MCF 10A (cell line): ENCODE data around the gene PPP3CA. TPM values are rescaled to one million over a fixed set of nuclear protein-coding genes. Genes with fewer than 3 reads are reported as not detected.
"Not testable (repeated sequence)": the region's sequence is repeated elsewhere in the genome, so short reads cannot be mapped to it uniquely, and the experiment has no call there.

Experiments
- BruUV-seq: library from RNA; stranded (reverse); fragments of 400-500 nt; replicated peaks from 2 replicates; lab custom pipeline; 2021; lab: Mats Ljungman, UMichigan
- CTCF ChIA-PET: fragments of 300-600 bp; sonication (Branson Sonifier 250); formaldehyde crosslinking; extraction: SDS; loops from one replicate; lab custom pipeline; 2021; ENCODE audit warnings: antibody characterized with exemption, inconsistent platforms; lab: Yijun Ruan, JAX
- POLR2A ChIA-PET: fragments of 300-600, 350-650 bp; sonication (Branson Sonifier 250); formaldehyde crosslinking; extraction: SDS; loops from one replicate; lab custom pipeline; 2020; ENCODE audit warnings: antibody characterized with exemption, inconsistent platforms; lab: Yijun Ruan, JAX
- DNase-seq: peaks from one replicate; pipeline ENCODE4 v3.0.0-alpha.2; 2018; ENCODE audit not compliant: unreplicated experiment
- H3K27ac Mint-ChIP-seq: one replicate; pipeline ENCODE4 v1.8.0; 2022; ENCODE audit warnings: mild to moderate bottlenecking, low read depth, mixed read lengths; ENCODE audit not compliant: unreplicated experiment
- H3K27me3 Mint-ChIP-seq: one replicate; pipeline ENCODE4 v1.8.0; 2022; ENCODE audit warnings: mixed read lengths; ENCODE audit not compliant: insufficient read depth, unreplicated experiment
- H3K36me3 Mint-ChIP-seq: one replicate; pipeline ENCODE4 v1.8.0; 2022; ENCODE audit warnings: mild to moderate bottlenecking, moderate library complexity, mixed read lengths; ENCODE audit not compliant: insufficient read depth, unreplicated experiment
- H3K4me1 Mint-ChIP-seq: one replicate; pipeline ENCODE4 v1.8.0; 2022; ENCODE audit warnings: mixed read lengths; ENCODE audit not compliant: insufficient read depth, unreplicated experiment
- H3K4me3 Mint-ChIP-seq: one replicate; pipeline ENCODE4 v1.8.0; 2022; ENCODE audit warnings: mild to moderate bottlenecking, moderate library complexity, mixed read lengths; ENCODE audit not compliant: unreplicated experiment
- H3K9me3 Mint-ChIP-seq: one replicate; pipeline ENCODE4 v1.8.0; 2022; ENCODE audit warnings: mixed read lengths; ENCODE audit not compliant: unreplicated experiment
- intact Hi-C: fragments of 100-400 bp; cut with micrococcal nuclease; formaldehyde crosslinking; loops from 2 replicates; pipeline ENCODE4 v1.14.1; 2022
- total RNA-seq: library from RNA; stranded (reverse); gene quantifications from 2 replicates; pipeline ENCODE4 v1.2.3, GENCODE V29; 2022
- TF ChIP-seq, protein P1 (sequence below): fragments of 200-600 bp; IDR thresholded peaks from one replicate; pipeline ENCODE4 v1.8.0; 2022; ENCODE audit warnings: antibody characterized with exemption, mild to moderate bottlenecking; ENCODE audit not compliant: unreplicated experiment

The PPP3CA gene
- total RNA-seq, 1 experiment from 2014 or later = 73.0 TPM

DNA sequence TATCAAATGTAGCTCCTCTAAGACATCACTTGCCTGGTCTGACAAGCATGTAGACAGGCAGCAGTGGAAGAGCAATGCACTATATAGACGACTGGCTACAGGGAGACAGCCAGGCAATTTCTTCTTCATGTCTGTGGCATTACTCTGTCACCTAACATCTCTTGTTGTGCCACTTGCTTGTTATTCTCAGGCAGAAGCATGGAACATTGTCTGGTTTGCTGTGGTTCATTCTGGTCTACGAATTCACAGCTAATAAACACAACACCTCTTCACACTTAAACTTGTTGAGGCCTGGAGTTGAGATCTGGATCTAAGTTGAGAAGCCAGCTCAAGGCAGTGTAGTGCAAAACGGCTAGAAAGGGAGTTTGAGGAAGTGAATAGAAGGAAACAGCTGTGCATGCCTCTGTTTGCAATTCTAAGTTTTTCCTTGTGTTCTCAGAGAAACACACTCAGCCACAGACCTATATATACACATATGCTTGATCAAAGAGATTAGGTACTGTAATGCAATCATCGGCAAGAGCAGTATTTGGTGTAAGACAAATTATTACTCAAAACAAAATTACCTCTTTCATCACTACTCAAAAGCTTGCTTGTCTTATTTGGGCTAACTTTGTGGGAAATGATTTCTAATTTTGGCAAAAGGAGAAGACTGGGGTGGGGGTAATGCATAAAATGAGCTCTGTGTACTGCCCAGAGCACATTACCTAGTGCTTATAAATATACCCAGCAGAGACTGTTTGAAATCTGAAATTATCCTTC is 243.8 kb downstream of the PPP3CA start:
- peaks cover 6% of the 10 kb centered on the region for H3K36me3 Mint-ChIP-seq
- ChIA-PET CTCF (interaction anchor here (0.6 to 0.7 kb wide), 2 partner anchors 60 to 535 kb away, joined by 3 to 5 read pairs; no protein-coding TSS in a partner anchor), POLR2A (no interaction called here)
- peaks cover 25% of the 10 kb centered on the region for H3K4me1 Mint-ChIP-seq
- H3K27me3 Mint-ChIP-seq = no peaks in the 10 kb centered on the region
- intact Hi-C loops = no loop called here
- TF ChIP-seq, protein P1, sequence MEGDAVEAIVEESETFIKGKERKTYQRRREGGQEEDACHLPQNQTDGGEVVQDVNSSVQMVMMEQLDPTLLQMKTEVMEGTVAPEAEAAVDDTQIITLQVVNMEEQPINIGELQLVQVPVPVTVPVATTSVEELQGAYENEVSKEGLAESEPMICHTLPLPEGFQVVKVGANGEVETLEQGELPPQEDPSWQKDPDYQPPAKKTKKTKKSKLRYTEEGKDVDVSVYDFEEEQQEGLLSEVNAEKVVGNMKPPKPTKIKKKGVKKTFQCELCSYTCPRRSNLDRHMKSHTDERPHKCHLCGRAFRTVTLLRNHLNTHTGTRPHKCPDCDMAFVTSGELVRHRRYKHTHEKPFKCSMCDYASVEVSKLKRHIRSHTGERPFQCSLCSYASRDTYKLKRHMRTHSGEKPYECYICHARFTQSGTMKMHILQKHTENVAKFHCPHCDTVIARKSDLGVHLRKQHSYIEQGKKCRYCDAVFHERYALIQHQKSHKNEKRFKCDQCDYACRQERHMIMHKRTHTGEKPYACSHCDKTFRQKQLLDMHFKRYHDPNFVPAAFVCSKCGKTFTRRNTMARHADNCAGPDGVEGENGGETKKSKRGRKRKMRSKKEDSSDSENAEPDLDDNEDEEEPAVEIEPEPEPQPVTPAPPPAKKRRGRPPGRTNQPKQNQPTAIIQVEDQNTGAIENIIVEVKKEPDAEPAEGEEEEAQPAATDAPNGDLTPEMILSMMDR = no peak
- H3K27ac Mint-ChIP-seq = no peak overlapping the region
- no TSS peak for BruUV-seq
- no peaks in the 10 kb centered on the region for H3K9me3 Mint-ChIP-seq
- DNase-seq = no peak
- H3K4me3 Mint-ChIP-seq = no peak overlapping the region

DNA sequence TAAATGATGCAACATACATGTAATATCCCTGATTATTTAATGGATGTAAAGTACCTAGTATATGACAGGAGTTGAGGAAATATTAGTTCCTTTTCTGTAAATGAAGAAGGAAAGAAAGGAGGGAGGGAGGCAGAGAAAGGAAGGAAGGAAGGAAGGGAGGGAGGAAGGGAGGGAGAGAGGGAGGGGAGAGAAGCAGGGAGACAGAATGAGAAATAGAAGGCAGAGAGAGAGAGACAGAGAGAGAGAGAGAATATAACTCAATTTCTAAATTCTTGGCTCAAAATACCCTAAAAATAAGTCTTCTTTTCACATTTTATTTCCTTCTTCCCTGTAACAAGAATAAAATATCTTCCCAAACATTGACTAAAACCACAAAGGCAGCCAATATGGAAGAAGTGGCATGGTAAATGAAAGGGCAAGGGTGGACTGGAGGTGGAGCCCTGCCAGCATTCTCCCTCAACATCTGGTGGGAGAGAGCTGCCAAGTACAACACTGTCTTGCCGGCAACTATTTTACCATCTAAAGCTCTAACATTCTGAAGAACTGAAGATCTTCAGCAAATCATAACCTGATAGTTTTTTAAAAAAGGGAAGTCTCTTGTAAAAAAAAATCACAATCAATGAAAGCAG is 245.1 kb downstream of the PPP3CA start:
- BruUV-seq = no TSS peak
- ChIA-PET CTCF (no interaction called here), POLR2A (no interaction called here)
- H3K27me3 Mint-ChIP-seq = no peaks in the 10 kb centered on the region
- peaks cover 25% of the 10 kb centered on the region for H3K4me1 Mint-ChIP-seq
- peak; percentile 68 for DNase-seq
- intact Hi-C loops = no loop called here
- H3K36me3 Mint-ChIP-seq = peaks cover 13% of the 10 kb centered on the region
- no peak overlapping the region for H3K4me3 Mint-ChIP-seq
- H3K27ac Mint-ChIP-seq = peak overlapping the region; percentile 62
- H3K9me3 Mint-ChIP-seq = no peaks in the 10 kb centered on the region
- TF ChIP-seq, protein P1 = no peak

DNA sequence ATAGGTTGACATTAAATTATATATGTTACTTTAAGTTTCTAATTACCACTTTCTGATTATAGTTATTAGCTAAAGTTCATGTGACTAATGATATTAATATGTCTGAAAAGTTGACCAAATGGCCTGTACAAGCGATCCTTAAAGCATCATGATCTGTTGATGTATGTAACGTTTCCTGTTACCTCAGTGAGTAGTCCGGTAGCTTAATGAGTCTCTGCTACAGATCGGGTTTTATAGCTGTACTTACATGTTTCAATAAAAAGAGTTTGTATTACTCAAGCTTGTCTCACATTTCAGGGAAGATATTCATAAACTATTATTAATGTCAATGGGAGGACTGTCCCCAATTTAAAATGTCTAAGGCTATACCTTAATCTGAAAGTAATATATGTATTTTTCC is 246.3 kb downstream of the PPP3CA start:
- peaks cover 13% of the 10 kb centered on the region for H3K36me3 Mint-ChIP-seq
- ChIA-PET POLR2A (interaction anchor here (1.0 to 1.1 kb wide), 2 partner anchors 14 to 37 kb away, joined by 3 to 5 read pairs; no protein-coding TSS in a partner anchor), CTCF (interaction anchor here (1.0 kb wide), 1 partner anchor 629 kb away, joined by 3 read pairs; no protein-coding TSS in a partner anchor)
- H3K27me3 Mint-ChIP-seq = no peaks in the 10 kb centered on the region
- BruUV-seq = no TSS peak
- TF ChIP-seq, protein P1 = no peak
- H3K4me1 Mint-ChIP-seq = peaks cover 25% of the 10 kb centered on the region
- intact Hi-C loops = no loop called here
- no peak overlapping the region for H3K4me3 Mint-ChIP-seq
- H3K27ac Mint-ChIP-seq = no peak overlapping the region
- DNase-seq = no peak
- no peaks in the 10 kb centered on the region for H3K9me3 Mint-ChIP-seq

DNA sequence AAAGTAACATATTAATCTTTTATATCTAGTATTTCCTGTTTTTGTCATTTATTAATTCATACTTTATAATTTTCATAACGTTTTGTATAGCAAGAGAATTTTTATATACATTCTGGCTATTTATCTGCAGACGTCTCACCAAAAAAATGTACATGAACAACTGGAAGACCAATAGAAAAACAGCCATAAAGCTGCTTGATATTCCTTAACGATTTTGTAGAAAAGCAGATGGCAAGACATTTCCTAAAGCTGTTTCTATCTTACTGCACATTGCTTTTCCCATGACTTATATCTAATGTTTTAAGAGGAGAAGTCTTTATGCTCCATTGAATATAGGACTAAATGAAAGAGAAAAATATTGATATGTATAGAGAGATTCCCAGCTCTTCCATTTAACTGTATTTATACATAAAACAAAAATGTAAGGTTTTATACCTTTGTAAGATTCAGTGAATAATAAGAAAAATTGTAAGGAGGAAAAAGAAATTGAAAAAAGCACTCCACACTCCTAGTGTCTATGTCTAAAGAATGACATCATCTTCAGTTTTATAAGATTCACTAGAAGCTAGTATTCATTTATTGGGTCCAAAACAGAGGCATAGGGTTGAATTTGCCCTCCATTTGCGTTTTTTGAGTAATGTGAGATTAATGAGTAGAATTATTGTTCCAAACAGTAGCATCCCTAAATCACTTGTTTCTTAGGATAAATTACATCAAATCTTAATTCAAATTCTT is 248.5 kb downstream of the PPP3CA start:
- no peak overlapping the region for H3K4me3 Mint-ChIP-seq
- ChIA-PET POLR2A (interaction anchor here (0.9 to 1.2 kb wide), 2 partner anchors 9 to 10 kb away, joined by 3 read pairs; no protein-coding TSS in a partner anchor), CTCF (no interaction called here)
- H3K4me1 Mint-ChIP-seq = peaks cover 22% of the 10 kb centered on the region
- TF ChIP-seq, protein P1 = no peak
- peaks cover 6% of the 10 kb centered on the region for H3K36me3 Mint-ChIP-seq
- no peak for DNase-seq
- no TSS peak for BruUV-seq
- no peaks in the 10 kb centered on the region for H3K9me3 Mint-ChIP-seq
- H3K27me3 Mint-ChIP-seq = no peaks in the 10 kb centered on the region
- H3K27ac Mint-ChIP-seq = no peak overlapping the region
- intact Hi-C loops = no loop called here

DNA sequence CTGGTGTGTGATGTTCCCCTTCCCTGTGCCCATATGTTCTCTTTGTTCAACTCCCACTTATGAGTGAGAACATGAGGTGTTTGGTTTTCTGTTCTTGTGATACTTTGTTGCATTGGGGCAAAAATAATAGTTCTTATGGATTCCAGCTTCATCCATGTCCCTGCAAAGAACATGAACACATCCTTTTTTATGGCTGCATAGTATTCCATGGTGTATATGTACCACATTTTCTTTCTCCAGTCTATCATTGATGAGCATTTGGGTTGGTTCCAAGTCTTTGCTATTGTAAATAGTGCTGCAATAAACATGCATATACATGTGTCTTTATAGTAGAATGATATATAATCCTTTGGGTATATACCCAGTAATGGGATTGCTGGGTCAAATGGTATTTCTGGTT is 254.7 kb downstream of the PPP3CA start:
- H3K27me3 Mint-ChIP-seq, POLR2A ChIA-PET, H3K4me3 Mint-ChIP-seq, intact Hi-C loops, DNase-seq, H3K27ac Mint-ChIP-seq, H3K9me3 Mint-ChIP-seq, BruUV-seq, H3K4me1 Mint-ChIP-seq: not testable (repeated sequence)
- peaks cover 12% of the 10 kb centered on the region for H3K36me3 Mint-ChIP-seq
- CTCF ChIA-PET = interaction anchor here (0.6 kb wide), 1 partner anchor 48 kb away, joined by 3 read pairs; no protein-coding TSS in a partner anchor
